Upper lobe of left lung (tissue), 6 donors: ENCODE data around the gene GPD2. TPM values are rescaled to one million over a fixed set of nuclear protein-coding genes. Genes with fewer than 3 reads are reported as not detected.

Experiments used
- ATAC-seq, 2 donors: fragments of 200-7000 bp; cut with Tn5 transposase; one replicate each; pipeline ENCODE4 v1.9.1; 2022; ENCODE audit warnings: mild to moderate bottlenecking in 2 of 2, moderate library complexity in 2 of 2; ENCODE audit not compliant: low FRiP score in 2 of 2
- DNase-seq, 2 donors: peaks; one replicate each; pipeline ENCODE4 v3.0.0-alpha.2; 2019 to 2020
- H3K27ac ChIP-seq, 4 donors: fragments of 200-600 bp; sonication (generic); one replicate each; pipeline ENCODE4 v1.5.1; 2016 to 2019
- H3K27me3 ChIP-seq, 4 donors: fragments of 200-600 bp; sonication (generic); one replicate each; pipeline ENCODE4 v1.5.1; 2017 to 2019
- H3K36me3 ChIP-seq, 4 donors: fragments of 200-600 bp; sonication (generic); one replicate each; pipeline ENCODE4 v1.5.1; 2016 to 2019
- H3K4me1 ChIP-seq, 4 donors: fragments of 200-600 bp; sonication (generic); one replicate each; pipeline ENCODE4 v1.5.1; 2018 to 2019
- H3K4me3 ChIP-seq, 4 donors: fragments of 200-600 bp; sonication (generic); one replicate each; pipeline ENCODE4 v1.5.1; 2017 to 2019; ENCODE audit warnings: mild to moderate bottlenecking in 2 of 4, moderate library complexity in 1 of 4
- H3K9me3 ChIP-seq, 4 donors: fragments of 200-600 bp; sonication (generic); one replicate each; pipeline ENCODE4 v1.5.1; 2018 to 2019
- CTCF ChIP-seq, 6 experiments: fragments of 450-650 bp in 4 of 6; fragments of 200-600 bp in 2 of 6; sonication (generic) in 2 of 6; IDR thresholded peaks; one replicate each; pipeline ENCODE4 v1.5.1; 2016 to 2019; ENCODE audit warnings: antibody characterized with exemption in 6 of 6
- EP300 ChIP-seq, 4 donors: sonication (generic); formaldehyde crosslinking; IDR thresholded peaks; one replicate each; pipeline ENCODE4 v1.5.1; 2017; ENCODE audit warnings: antibody characterized with exemption in 4 of 4, control low read depth in 2 of 4
- POLR2A ChIP-seq, 4 donors: fragments of 450-650 bp; IDR thresholded peaks; one replicate each; pipeline ENCODE4 v1.5.1; 2016 to 2017; ENCODE audit warnings: antibody characterized with exemption in 4 of 4, mild to moderate bottlenecking in 2 of 4
- POLR2AphosphoS5 ChIP-seq, 2 donors: sonication (generic); formaldehyde crosslinking; IDR thresholded peaks; one replicate each; pipeline ENCODE4 v1.5.1; 2017; ENCODE audit warnings: antibody characterized with exemption in 2 of 2
- WGBS, 2 donors: methylation state at CpG; one replicate each; pipeline ENCODE4 v1.1.5; 2017 to 2018; 5-methylcytosine and 5-hydroxymethylcytosine counted together
- total RNA-seq, 6 donors: library from RNA; depleted of rRNA in 4 of 6; stranded (reverse); fragments of >200 nt in 4 of 6; gene quantifications; one replicate each; pipeline versions ENCODE4 v1.1.0 to v1.2.1, GENCODE V29; 2016 to 2021
- donor health status: DM: no; HTN: no; CAD: no; lungs with moderate emphysema.
- donor health status: DM: no; HTN: yes; CAD: no; lungs with severe emphysema.

GPD2 gene
- total RNA-seq, 6 donors from 2014 or later: 37.6 to 142 (median 44.2) TPM

- no peak overlapping the region for H3K4me3 ChIP-seq
- no peaks in the 10 kb centered on the region for H3K4me1 ChIP-seq
- no peak overlapping the region for H3K27ac ChIP-seq
- no peak for DNase-seq
- no peaks in the 10 kb centered on the region for H3K27me3 ChIP-seq
- no peak for ATAC-seq
- TF ChIP-seq POLR2AphosphoS5 (IDR thresholded peaks at IDR 0.05) (no peak), POLR2A (IDR thresholded peaks at IDR 0.05) (no peak), EP300 (IDR thresholded peaks at IDR 0.05) (no peak), CTCF (IDR thresholded peaks at IDR 0.05) (no peak)
- peaks cover 0 to 16% (median 0%) of the 10 kb centered on the region in 4 donors for H3K36me3 ChIP-seq
- no peaks in the 10 kb centered on the region for H3K9me3 ChIP-seq
- 69 to 70% methylated on average over 2 of the region's 2 CpGs for WGBS, 2 donors
These were observed 76.3 kb downstream of the GPD2 start for GRCh38 chr2:156512451-156512850.

DNA sequence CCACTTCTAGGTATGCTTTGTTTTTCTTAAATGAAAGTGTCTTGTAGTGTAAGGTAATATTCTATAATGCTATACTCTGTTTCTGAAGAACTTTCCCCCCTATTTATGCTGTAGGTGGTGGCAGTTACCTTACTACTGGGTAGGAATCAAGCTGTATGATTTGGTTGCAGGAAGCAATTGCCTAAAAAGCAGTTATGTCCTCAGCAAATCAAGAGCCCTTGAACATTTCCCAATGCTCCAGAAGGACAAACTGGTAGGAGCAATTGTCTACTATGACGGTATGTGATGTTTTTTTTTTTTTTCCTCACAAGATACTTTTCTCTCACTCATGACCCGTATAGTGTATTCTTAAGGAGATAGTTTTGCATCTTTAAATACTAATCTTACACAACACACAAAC, 77.0 kb downstream of the GPD2 start:
- no peaks in the 10 kb centered on the region for H3K4me1 ChIP-seq
- TF ChIP-seq POLR2A (IDR thresholded peaks at IDR 0.05): no peak
- 66 to 72% methylated on average over 2 of the region's 2 CpGs for WGBS, 2 donors
- H3K9me3 ChIP-seq: no peaks in the 10 kb centered on the region
- no peak overlapping the region for H3K4me3 ChIP-seq
- no peaks in the 10 kb centered on the region for H3K27me3 ChIP-seq
- ATAC-seq (no peak), DNase-seq (peak in 1 of 2 donors; percentile 29)
- no peak overlapping the region for H3K27ac ChIP-seq
- peaks cover 0 to 16% (median 0%) of the 10 kb centered on the region in 4 donors for H3K36me3 ChIP-seq

DNA sequence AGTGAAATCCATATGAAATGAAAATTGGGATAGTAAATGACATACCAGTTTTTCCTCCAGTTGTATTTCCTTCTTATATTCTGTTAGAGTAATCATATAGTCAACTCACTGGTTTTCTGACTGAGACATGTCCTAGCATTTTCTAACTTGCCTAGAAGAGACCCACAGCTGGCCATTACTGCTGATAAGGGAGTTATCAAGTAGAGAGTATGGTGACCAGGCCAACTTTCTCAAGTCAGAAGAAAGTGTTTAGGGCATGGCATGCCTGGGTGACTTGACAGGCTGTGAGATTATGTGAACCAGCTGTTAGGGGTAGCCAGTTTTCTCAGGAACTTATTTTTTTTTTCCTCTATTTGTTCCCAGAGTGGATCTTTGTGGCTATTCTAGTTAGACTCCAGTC, 81.2 kb downstream of the GPD2 start:
- TF ChIP-seq POLR2A (IDR thresholded peaks at IDR 0.05) (no peak), POLR2AphosphoS5 (IDR thresholded peaks at IDR 0.05) (peak; percentile 17 to 21), CTCF (IDR thresholded peaks at IDR 0.05) (no peak), EP300 (IDR thresholded peaks at IDR 0.05) (no peak)
- Histone ChIP-seq H3K4me1 (no peaks in the 10 kb centered on the region), H3K36me3 (peaks cover 0 to 12% (median 0%) of the 10 kb centered on the region in 4 donors), H3K27ac (no peak overlapping the region), H3K9me3 (peaks cover 0 to 5% (median 0%) of the 10 kb centered on the region in 4 donors), H3K27me3 (no peaks in the 10 kb centered on the region), H3K4me3 (no peak overlapping the region)
- ATAC-seq: no peak
- DNase-seq: no peak

- 92% methylated on average over 4 of the region's 4 CpGs for WGBS, 2 donors
- Histone ChIP-seq H3K4me1 (no peaks in the 10 kb centered on the region), H3K36me3 (peaks cover 0 to 5% (median 0%) of the 10 kb centered on the region in 4 donors), H3K9me3 (peaks cover 0 to 5% (median 0%) of the 10 kb centered on the region in 4 donors), H3K4me3 (no peak overlapping the region), H3K27me3 (no peaks in the 10 kb centered on the region), H3K27ac (no peak overlapping the region)
- DNase-seq (no peak), ATAC-seq (no peak)
- TF ChIP-seq POLR2A (IDR thresholded peaks at IDR 0.05) (no peak), EP300 (IDR thresholded peaks at IDR 0.05) (no peak), POLR2AphosphoS5 (IDR thresholded peaks at IDR 0.05) (no peak), CTCF (IDR thresholded peaks at IDR 0.05) (no peak)
These were observed 82.0 kb downstream of the GPD2 start for GRCh38 chr2:156518138-156518537.

GRCh38 chr2:156522864-156523440, 86.8 kb downstream of the GPD2 start:
- no peak for TF ChIP-seq CTCF (IDR thresholded peaks at IDR 0.05)
- no peak for TF ChIP-seq EP300 (IDR thresholded peaks at IDR 0.05)
- TF ChIP-seq POLR2AphosphoS5 (IDR thresholded peaks at IDR 0.05): no peak
- TF ChIP-seq POLR2A (IDR thresholded peaks at IDR 0.05): no peak
- no peak overlapping the region for H3K4me3 ChIP-seq
- no peak for ATAC-seq
- no peak overlapping the region for H3K27ac ChIP-seq
- H3K4me1 ChIP-seq: no peaks in the 10 kb centered on the region
- 90 to 91% methylated on average over 4 of the region's 4 CpGs for WGBS, 2 donors
- no peaks in the 10 kb centered on the region for H3K36me3 ChIP-seq
- no peak for DNase-seq
- H3K27me3 ChIP-seq: no peaks in the 10 kb centered on the region
- peaks cover 0 to 5% (median 0%) of the 10 kb centered on the region in 4 donors for H3K9me3 ChIP-seq
